WTC11 (cell line): ENCODE data around the gene MAP3K5.

ENCODE experiments used
- ARID4B ChIP-seq: sonication (generic); formaldehyde crosslinking; IDR thresholded peaks from 2 replicates; pipeline ENCODE4 v1.8.0; 2023; ENCODE audit warnings: missing genetic modification reagents, mild to moderate bottlenecking, borderline replicate concordance
- CREM ChIP-seq: sonication (generic); formaldehyde crosslinking; IDR thresholded peaks from 2 replicates; pipeline ENCODE4 v1.8.1; 2022; ENCODE audit warnings: mild to moderate bottlenecking, missing genetic modification reagents, moderate library complexity
- CTCF ChIP-seq: fragments of 200-600 bp; IDR thresholded peaks from 2 replicates; pipeline ENCODE4 v1.8.0; 2022; ENCODE audit warnings: antibody characterized with exemption
- ELF4 ChIP-seq: sonication (generic); formaldehyde crosslinking; IDR thresholded peaks from 2 replicates; pipeline ENCODE4 v1.8.1; 2022; ENCODE audit warnings: low read depth, mild to moderate bottlenecking, moderate library complexity, missing genetic modification reagents
- MAX ChIP-seq: sonication (generic); formaldehyde crosslinking; IDR thresholded peaks from 2 replicates; pipeline ENCODE4 v1.8.0; 2022; ENCODE audit warnings: mild to moderate bottlenecking, missing genetic modification reagents
- MYBL2 ChIP-seq: sonication (generic); formaldehyde crosslinking; IDR thresholded peaks from 2 replicates; pipeline ENCODE4 v1.8.1; 2023; ENCODE audit warnings: mild to moderate bottlenecking, moderate library complexity, missing genetic modification reagents
- NFYB ChIP-seq: sonication (generic); formaldehyde crosslinking; conservative IDR thresholded peaks from 2 replicates; pipeline ENCODE4 v1.8.0; 2022; ENCODE audit warnings: low read depth, missing genetic modification reagents
- NR1H2 ChIP-seq: sonication (generic); formaldehyde crosslinking; IDR thresholded peaks from 2 replicates; pipeline ENCODE4 v1.9.0; 2021; ENCODE audit warnings: mild to moderate bottlenecking, moderate library complexity, missing genetic modification reagents
- PRDM15 ChIP-seq: sonication (generic); formaldehyde crosslinking; IDR thresholded peaks from 2 replicates; pipeline ENCODE4 v1.8.0; 2022; ENCODE audit warnings: missing genetic modification reagents
- SMAD3 ChIP-seq: sonication (generic); formaldehyde crosslinking; IDR thresholded peaks from 2 replicates; pipeline ENCODE4 v1.8.0; 2022; ENCODE audit warnings: missing genetic modification reagents, mild to moderate bottlenecking, borderline replicate concordance
- TP53 ChIP-seq: sonication (generic); formaldehyde crosslinking; IDR thresholded peaks from 2 replicates; pipeline ENCODE4 v1.8.1; 2023; ENCODE audit warnings: mild to moderate bottlenecking, missing genetic modification reagents
- USF1 ChIP-seq: sonication (generic); formaldehyde crosslinking; IDR thresholded peaks from 2 replicates; pipeline ENCODE4 v1.8.0; 2022; ENCODE audit warnings: mild to moderate bottlenecking, missing genetic modification reagents
- ZBTB21 ChIP-seq: sonication (generic); formaldehyde crosslinking; IDR thresholded peaks from 2 replicates; pipeline ENCODE4 v1.8.1; 2023; ENCODE audit warnings: mild to moderate bottlenecking, missing genetic modification reagents, borderline replicate concordance
- ZNF317 ChIP-seq: sonication (generic); formaldehyde crosslinking; IDR thresholded peaks from 2 replicates; pipeline ENCODE4 v1.8.1; 2023; ENCODE audit warnings: low read depth, mild to moderate bottlenecking, moderate library complexity, missing genetic modification reagents, borderline replicate concordance

- TF ChIP-seq CTCF, result no peak
- TF ChIP-seq TP53 (CRISPR knock-in tag), result no peak
- TF ChIP-seq ZNF317 (CRISPR knock-in tag), result no peak
- TF ChIP-seq NFYB (CRISPR knock-in tag), result no peak
- no peak for TF ChIP-seq NR1H2 (CRISPR knock-in tag)
- TF ChIP-seq ZBTB21 (CRISPR knock-in tag), result no peak
- TF ChIP-seq PRDM15 (CRISPR knock-in tag), result no peak
- no peak for TF ChIP-seq MYBL2
- TF ChIP-seq ARID4B (CRISPR knock-in tag), result no peak
- TF ChIP-seq ELF4 (CRISPR knock-in tag), result no peak
- TF ChIP-seq SMAD3, result no peak
- TF ChIP-seq USF1, result no peak
- TF ChIP-seq MAX (CRISPR knock-in tag), result no peak
- TF ChIP-seq CREM, result no peak
Observed at GRCh38 chr6:136795996-136796395, 3.7 kb upstream of the MAP3K5 start.
